Panc1 (cell line): ENCODE results near the gene SLCO2A1.

Source experiments
- CTCF ChIP-seq: fragments of 450-650 bp; IDR thresholded peaks from 2 replicates; pipeline ENCODE4 v1.5.1; 2017; ENCODE audit warnings: mild to moderate bottlenecking
- POLR2AphosphoS5 ChIP-seq: IDR thresholded peaks from 2 replicates; pipeline ENCODE4 v1.6.1; 2012; ENCODE audit warnings: mild to moderate bottlenecking, low read depth, low read length, moderate library complexity
- SIN3A ChIP-seq: IDR thresholded peaks from 2 replicates; pipeline ENCODE4 v1.6.1; 2012; ENCODE audit warnings: low read depth, mild to moderate bottlenecking, low read length, moderate library complexity, borderline replicate concordance; ENCODE audit not compliant: insufficient read depth

DNA sequence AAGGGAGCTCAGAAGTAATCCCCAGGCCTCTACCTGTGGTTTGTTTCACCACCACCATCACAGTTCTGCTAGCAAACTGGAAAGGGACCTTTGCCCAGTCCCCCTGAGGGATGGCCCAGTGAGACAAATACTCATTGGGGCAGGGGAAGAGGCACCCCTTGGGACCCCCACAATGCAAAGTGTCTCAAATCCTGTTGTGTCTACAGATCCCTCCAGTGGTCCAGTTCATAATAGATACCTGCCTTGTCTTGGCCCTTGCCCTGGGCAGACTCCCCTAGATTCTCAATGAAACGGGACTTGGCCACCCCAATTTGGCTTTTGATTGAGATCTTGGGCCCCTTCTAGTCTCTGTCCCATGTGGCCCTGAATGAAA is 90.3 kb downstream of the SLCO2A1 start:
- no peak for TF ChIP-seq CTCF
- TF ChIP-seq SIN3A, result no peak
- no peak for TF ChIP-seq POLR2AphosphoS5
